HL-60/S4 treated with phorbol 12-myristate 13-acetate at 8.2 ng/mL for 4 days and 3 days (cell line): ENCODE results near the gene TGIF2.

Experiments used
- in situ Hi-C: fragments of 300-500 bp; cut with MboI; formaldehyde crosslinking; loops from 2 replicates; pipeline ENCODE4 v1.15.0; 2022; ENCODE audit warnings: low sequenced_read_pairs

TGIF2 gene

GRCh38 chr20:36573103-36573797, at the start of gene TGIF2:
Gene TGIF2, plus strand, starts transcription at chr20:36573597. Its CDS starts 5,178 bp downstream, at chr20:36578775.
- in situ Hi-C loops, result no loop called here

- in situ Hi-C loops, result no loop called here
Measured at GRCh38 chr20:36525620-36526365, 47.6 kb upstream of the TGIF2 start.

GRCh38 chr20:36526521-36527011, 46.8 kb upstream of the TGIF2 start:
- in situ Hi-C loops, result no loop called here

GRCh38 chr20:36527331-36528125, 45.9 kb upstream of the TGIF2 start:
- in situ Hi-C loops, result no loop called here

- in situ Hi-C loops, result no loop called here
Measured at GRCh38 chr20:36528176-36528874, 45.1 kb upstream of the TGIF2 start.

- in situ Hi-C loops, result no loop called here
Measured at GRCh38 chr20:36528875-36529417, 44.5 kb upstream of the TGIF2 start.

- in situ Hi-C loops, result no loop called here
Measured at GRCh38 chr20:36532388-36532787, 41.0 kb upstream of the TGIF2 start.

- in situ Hi-C loops, result no loop called here
Measured at GRCh38 chr20:36532822-36533221, 40.6 kb upstream of the TGIF2 start.

GRCh38 chr20:36538026-36538722, 35.2 kb upstream of the TGIF2 start:
- in situ Hi-C loops, result no loop called here

- in situ Hi-C loops, result no loop called here
Measured at GRCh38 chr20:36540551-36541211, 32.7 kb upstream of the TGIF2 start.

GRCh38 chr20:36541227-36541767, 32.1 kb upstream of the TGIF2 start, which contains the start of gene MYL9:
Gene MYL9, plus strand, starts transcription at chr20:36541519. Its CDS starts 3,366 bp downstream, at chr20:36544885.
- in situ Hi-C loops, result no loop called here

- in situ Hi-C loops, result no loop called here
Measured at GRCh38 chr20:36541768-36542488, 31.5 kb upstream of the TGIF2 start.

- in situ Hi-C loops, result no loop called here
Measured at GRCh38 chr20:36542516-36543183, 30.7 kb upstream of the TGIF2 start.

- in situ Hi-C loops, result no loop called here
Measured at GRCh38 chr20:36543184-36544133, 29.9 kb upstream of the TGIF2 start.

GRCh38 chr20:36544134-36545018, 29.0 kb upstream of the TGIF2 start:
- in situ Hi-C loops, result no loop called here
